SK-N-SH treated with all-trans-retinoic acid at 6 μM for 48 hours (cell line): ENCODE data around the gene EHBP1.

Experiments
- ARNTL ChIP-seq: fragments of 450-650 bp; formaldehyde crosslinking; IDR thresholded peaks from 2 replicates; pipeline ENCODE4 v1.5.0; 2020; ENCODE audit warnings: low read depth, mild to moderate bottlenecking, moderate library complexity, borderline replicate concordance
- BACH2 ChIP-seq: fragments of 250-450 bp; sonication (Bioruptor Pico); IDR thresholded peaks from 2 replicates; pipeline ENCODE4 v1.9.0; 2021; ENCODE audit warnings: mild to moderate bottlenecking, borderline replicate concordance
- CREB5 ChIP-seq: fragments of 250-450 bp; sonication (Bioruptor Pico); IDR thresholded peaks from 2 replicates; pipeline ENCODE4 v1.5.1; 2020; ENCODE audit warnings: low read depth, mild to moderate bottlenecking, moderate library complexity
- CSRNP3 ChIP-seq: fragments of 250-450 bp; sonication (Bioruptor Pico); IDR thresholded peaks from 2 replicates; pipeline ENCODE4 v1.5.1; 2021; ENCODE audit warnings: mild to moderate bottlenecking, moderate library complexity
- ESRRG ChIP-seq: fragments of 250-450 bp; sonication (Bioruptor Pico); IDR thresholded peaks from 2 replicates; pipeline ENCODE4 v1.6.1; 2021; ENCODE audit warnings: mild to moderate bottlenecking
- ISL1 ChIP-seq: fragments of 250-450 bp; sonication (Bioruptor Pico); IDR thresholded peaks from 2 replicates; pipeline ENCODE4 v2.1.2; 2022; ENCODE audit warnings: mild to moderate bottlenecking, moderate library complexity
- PATZ1 ChIP-seq: fragments of 250-450 bp; sonication (Bioruptor Pico); IDR thresholded peaks from 2 replicates; pipeline ENCODE4 v1.8.0; 2020; ENCODE audit warnings: mild to moderate bottlenecking, moderate library complexity, borderline replicate concordance
- POU6F1 ChIP-seq: fragments of 250-450 bp; sonication (Bioruptor Pico); IDR thresholded peaks from 2 replicates; pipeline ENCODE4 v1.8.0; 2021; ENCODE audit warnings: low read depth, mild to moderate bottlenecking, moderate library complexity, borderline replicate concordance
- RARB ChIP-seq: fragments of 250-450 bp; sonication (Bioruptor Pico); IDR thresholded peaks from 2 replicates; pipeline ENCODE4 v1.8.0; 2021; ENCODE audit warnings: mild to moderate bottlenecking, moderate library complexity
- SNAI2 ChIP-seq: fragments of 250-450 bp; sonication (Bioruptor Pico); IDR thresholded peaks from 2 replicates; pipeline ENCODE4 v1.5.0; 2020; ENCODE audit warnings: mild to moderate bottlenecking, moderate library complexity
- ZC3H10 ChIP-seq: fragments of 250-450 bp; sonication (Bioruptor Pico); IDR thresholded peaks from 2 replicates; pipeline ENCODE4 v1.5.1; 2021; ENCODE audit warnings: mild to moderate bottlenecking, moderate library complexity
- ZFP3 ChIP-seq: fragments of 250-450 bp; sonication (Bioruptor Pico); IDR thresholded peaks from 2 replicates; pipeline ENCODE4 v1.5.0; 2020; ENCODE audit warnings: mild to moderate bottlenecking, moderate library complexity
- ZFP30 ChIP-seq: fragments of 450-650 bp; formaldehyde crosslinking; IDR thresholded peaks from 2 replicates; pipeline ENCODE4 v1.5.0; 2022; ENCODE audit warnings: mild to moderate bottlenecking, moderate library complexity
- ZNF8 ChIP-seq: fragments of 450-650 bp; formaldehyde crosslinking; IDR thresholded peaks from 2 replicates; pipeline ENCODE4 v1.5.0; 2020; ENCODE audit warnings: mild to moderate bottlenecking, moderate library complexity

- TF ChIP-seq CSRNP3 (no peak), ZFP30 (CRISPR knock-in tag) (no peak), ZC3H10 (CRISPR knock-in tag) (no peak), CREB5 (CRISPR knock-in tag) (no peak), ARNTL (CRISPR knock-in tag) (no peak), ISL1 (CRISPR knock-in tag) (no peak), PATZ1 (no peak), ESRRG (CRISPR knock-in tag) (no peak), RARB (no peak), SNAI2 (CRISPR knock-in tag) (no peak), POU6F1 (CRISPR knock-in tag) (no peak), ZFP3 (CRISPR knock-in tag) (no peak), BACH2 (CRISPR knock-in tag) (no peak), ZNF8 (no peak)
Measured at GRCh38 chr2:62658891-62659290, 46.6 kb upstream of the EHBP1 start.
